GM21515 (cell line): ENCODE measurements around the gene TLR2.
A peak's percentile ranks its signal among the peaks of the same experiment; 100 is the strongest.

Source experiments
- ATAC-seq: cut with Tn5 transposase; IDR thresholded peaks from one replicate; pipeline ENCODE4 v1.9.1; 2021; ENCODE audit not compliant: unreplicated experiment

TLR2 gene

GRCh38 chr4:153684182-153684970 lies at the start of gene TLR2:
Gene TLR2 (plus strand): TSS chr4:153684280. CDS start chr4:153702908, 18,628 bp downstream.
- ATAC-seq = peak; percentile 79

GRCh38 chr4:153634738-153635353 lies 49.2 kb upstream of the TLR2 start:
- no peak for ATAC-seq

- no peak for ATAC-seq
These were observed 48.2 kb upstream of the TLR2 start for GRCh38 chr4:153635846-153636245.

GRCh38 chr4:153637201-153637600 lies 46.9 kb upstream of the TLR2 start:
- no peak for ATAC-seq

GRCh38 chr4:153638011-153638410 lies 46.1 kb upstream of the TLR2 start:
- ATAC-seq = no peak

- ATAC-seq = no peak
These were observed 45.1 kb upstream of the TLR2 start for GRCh38 chr4:153638999-153639398.

- no peak for ATAC-seq
These were observed 44.0 kb upstream of the TLR2 start for GRCh38 chr4:153639833-153640802.

- no peak for ATAC-seq
These were observed 42.5 kb upstream of the TLR2 start for GRCh38 chr4:153641532-153641931.

GRCh38 chr4:153643406-153644383 lies 40.4 kb upstream of the TLR2 start:
- peak; percentile 89 for ATAC-seq

- ATAC-seq = no peak
These were observed 38.9 kb upstream of the TLR2 start for GRCh38 chr4:153645183-153645582.

- ATAC-seq = no peak
These were observed 37.8 kb upstream of the TLR2 start for GRCh38 chr4:153646261-153646660.

GRCh38 chr4:153646978-153647377 lies 37.1 kb upstream of the TLR2 start:
- ATAC-seq = no peak

- no peak for ATAC-seq
These were observed 36.1 kb upstream of the TLR2 start for GRCh38 chr4:153647975-153648374.

GRCh38 chr4:153649572-153649991 lies 34.5 kb upstream of the TLR2 start:
- ATAC-seq = no peak

GRCh38 chr4:153651116-153651515 lies 33.0 kb upstream of the TLR2 start:
- no peak for ATAC-seq

- ATAC-seq = no peak
These were observed 32.5 kb upstream of the TLR2 start for GRCh38 chr4:153651587-153651986.

- no peak for ATAC-seq
These were observed 31.9 kb upstream of the TLR2 start for GRCh38 chr4:153652051-153652784.

GRCh38 chr4:153655002-153655541 lies 29.0 kb upstream of the TLR2 start:
- no peak for ATAC-seq

- no peak for ATAC-seq
These were observed 28.2 kb upstream of the TLR2 start for GRCh38 chr4:153655928-153656327.
